Keratinocyte (primary cell): Measurements from ENCODE around the gene MRAP. TPM values are rescaled to one million over a fixed set of nuclear protein-coding genes. Genes with fewer than 3 reads are reported as not detected.

ENCODE experiments used
- DNase-seq: peaks from one replicate; pipeline ENCODE4 v3.0.0-alpha.2; 2011; ENCODE audit warnings: low read depth, missing footprints, low spot score
- FAIRE-seq: peaks from 2 replicates; lab custom pipeline; 2011; peaks lifted over from hg19 to GRCh38; lab: Jason Lieb, UNC
- H2AFZ ChIP-seq: 2 replicates; pipeline ENCODE4 v1.6.0; 2012; ENCODE audit warnings: low read length, control low read depth, inconsistent platforms; ENCODE audit not compliant: control insufficient read depth
- H3K27ac ChIP-seq: 2 replicates; pipeline ENCODE4 v1.5.1; 2011; ENCODE audit warnings: low read length; ENCODE audit not compliant: control insufficient read depth, insufficient read depth
- H3K27me3 ChIP-seq: 3 replicates; pipeline ENCODE4 v1.6.0; 2011; ENCODE audit warnings: low read length; ENCODE audit not compliant: control insufficient read depth, insufficient read depth; ENCODE audit errors: extremely low read depth
- H3K36me3 ChIP-seq, 2 experiments: 2 replicates in 1 of 2; 3 replicates in 1 of 2; pipeline ENCODE4 v1.5.1; 2011; ENCODE audit warnings: low read length in 2 of 2, mild to moderate bottlenecking in 1 of 2; ENCODE audit not compliant: control insufficient read depth in 2 of 2, insufficient read depth in 2 of 2; ENCODE audit errors: extremely low read depth in 1 of 2
- H3K4me1 ChIP-seq: 3 replicates; pipeline ENCODE4 v1.5.1; 2011; ENCODE audit warnings: low read length; ENCODE audit not compliant: control insufficient read depth, insufficient read depth; ENCODE audit errors: extremely low read depth
- H3K4me2 ChIP-seq: 3 replicates; pipeline ENCODE4 v1.6.0; 2011; ENCODE audit warnings: low read depth, low read length; ENCODE audit not compliant: control insufficient read depth, insufficient read depth; ENCODE audit errors: extremely low read depth
- H3K4me3 ChIP-seq, 3 experiments: fragments of 200-600 bp in 1 of 3; sonication (generic) in 1 of 3; 2 replicates in 2 of 3; 3 replicates in 1 of 3; pipeline ENCODE4 v1.5.1; 2011 to 2016; ENCODE audit warnings: low read length in 3 of 3, mild to moderate bottlenecking in 3 of 3, control low read depth in 2 of 3, inconsistent platforms in 1 of 3, low read depth in 1 of 3, mixed read lengths in 1 of 3, mixed run types in 1 of 3, moderate library complexity in 1 of 3; ENCODE audit not compliant: control insufficient read depth in 2 of 3, insufficient read depth in 2 of 3; ENCODE audit errors: extremely low read depth in 1 of 3
- H3K79me2 ChIP-seq: 2 replicates; pipeline ENCODE4 v1.6.0; 2012; ENCODE audit warnings: low read length; ENCODE audit not compliant: control insufficient read depth, insufficient read depth
- H3K9ac ChIP-seq: 3 replicates; pipeline ENCODE4 v1.6.0; 2011; ENCODE audit warnings: low read length; ENCODE audit not compliant: control insufficient read depth, insufficient read depth; ENCODE audit errors: extremely low read depth
- H3K9me1 ChIP-seq: 3 replicates; pipeline ENCODE4 v1.6.0; 2011; ENCODE audit warnings: low read length; ENCODE audit not compliant: control insufficient read depth, insufficient read depth; ENCODE audit errors: extremely low read depth
- H3K9me3 ChIP-seq: 2 replicates; pipeline ENCODE4 v1.5.1; 2012; ENCODE audit warnings: low read depth, low read length; ENCODE audit not compliant: control insufficient read depth
- H4K20me1 ChIP-seq: 3 replicates; pipeline ENCODE4 v1.6.0; 2011; ENCODE audit warnings: low read length; ENCODE audit not compliant: control insufficient read depth, insufficient read depth; ENCODE audit errors: extremely low read depth
- EZH2 ChIP-seq: IDR thresholded peaks from one replicate; pipeline ENCODE4 v1.6.1; 2012; ENCODE audit warnings: inconsistent platforms, mild to moderate bottlenecking, low read length, moderate library complexity
- dilution Hi-C: fragments of 300-500 bp; cut with MboI; formaldehyde crosslinking; loops from one replicate; pipeline ENCODE4 v1.7.0; 2020; ENCODE audit warnings: low sequenced_read_pairs; ENCODE audit not compliant: extremely low pct_ligation_motif_present
- polyA plus RNA-seq, 5 experiments: library from polyadenylated mRNA; depleted of rRNA in 3 of 5; stranded (reverse) in 3 of 5; stranded (forward) in 1 of 5; unstranded in 1 of 5; fragments of >200 nt; gene quantifications; 1 replicate in 1 of 5; 2 replicates in 3 of 5; 3 replicates in 1 of 5; pipeline versions ENCODE4 v1.2.1 to v1.2.3, GENCODE V29; 2011 to 2012; ENCODE audit warnings: missing spikeins in 2 of 5, low read depth in 1 of 5, low replicate concordance in 1 of 5
- TF ChIP-seq, protein P1 (sequence below), 3 experiments: IDR thresholded peaks in 1 of 3; conservative IDR thresholded peaks in 1 of 3; optimal IDR thresholded peaks in 1 of 3; 2 replicates in 2 of 3; 3 replicates in 1 of 3; pipeline versions ENCODE3 to v1.5.1; 2011; ENCODE audit warnings: low read length in 3 of 3, mild to moderate bottlenecking in 3 of 3, moderate library complexity in 2 of 3, control low read depth in 1 of 3, inconsistent platforms in 1 of 3; ENCODE audit not compliant: insufficient read depth in 2 of 3; ENCODE audit errors: extremely low read depth in 1 of 3

Gene MRAP
- polyA plus RNA-seq, 1 donor (not counting 4 experiments of a cell fraction or from before 2014, with no cell fraction given) = not detected

GRCh38 chr21:32304998-32305397 is 6.3 kb downstream of the MRAP start:
- H3K79me2 ChIP-seq = no peaks in the 10 kb centered on the region
- DNase-seq (no peak), FAIRE-seq (no peak)
- H3K4me3 ChIP-seq = no peak overlapping the region
- no peaks in the 10 kb centered on the region for H3K27me3 ChIP-seq
- H3K36me3 ChIP-seq = peaks cover 11 to 31% of the 10 kb centered on the region in 2 experiments
- dilution Hi-C loops = no loop called here
- H3K9ac ChIP-seq = no peak overlapping the region
- H3K9me3 ChIP-seq = no peaks in the 10 kb centered on the region
- H3K27ac ChIP-seq = no peak overlapping the region
- H2AFZ ChIP-seq = no peak overlapping the region
- H3K4me2 ChIP-seq = no peak overlapping the region
- H4K20me1 ChIP-seq = no peaks in the 10 kb centered on the region
- no peaks in the 10 kb centered on the region for H3K4me1 ChIP-seq
- H3K9me1 ChIP-seq = no peaks in the 10 kb centered on the region
- TF ChIP-seq, protein P1, sequence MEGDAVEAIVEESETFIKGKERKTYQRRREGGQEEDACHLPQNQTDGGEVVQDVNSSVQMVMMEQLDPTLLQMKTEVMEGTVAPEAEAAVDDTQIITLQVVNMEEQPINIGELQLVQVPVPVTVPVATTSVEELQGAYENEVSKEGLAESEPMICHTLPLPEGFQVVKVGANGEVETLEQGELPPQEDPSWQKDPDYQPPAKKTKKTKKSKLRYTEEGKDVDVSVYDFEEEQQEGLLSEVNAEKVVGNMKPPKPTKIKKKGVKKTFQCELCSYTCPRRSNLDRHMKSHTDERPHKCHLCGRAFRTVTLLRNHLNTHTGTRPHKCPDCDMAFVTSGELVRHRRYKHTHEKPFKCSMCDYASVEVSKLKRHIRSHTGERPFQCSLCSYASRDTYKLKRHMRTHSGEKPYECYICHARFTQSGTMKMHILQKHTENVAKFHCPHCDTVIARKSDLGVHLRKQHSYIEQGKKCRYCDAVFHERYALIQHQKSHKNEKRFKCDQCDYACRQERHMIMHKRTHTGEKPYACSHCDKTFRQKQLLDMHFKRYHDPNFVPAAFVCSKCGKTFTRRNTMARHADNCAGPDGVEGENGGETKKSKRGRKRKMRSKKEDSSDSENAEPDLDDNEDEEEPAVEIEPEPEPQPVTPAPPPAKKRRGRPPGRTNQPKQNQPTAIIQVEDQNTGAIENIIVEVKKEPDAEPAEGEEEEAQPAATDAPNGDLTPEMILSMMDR (optimal IDR thresholded peaks at IDR 0.05 in 1 of 3, IDR thresholded peaks at IDR 0.05 in 1 of 3, conservative IDR thresholded peaks at IDR 0.05 in 1 of 3; ENCODE audit: extremely low read depth in 1 of 3, insufficient read depth in 2 of 3, low read length in 3 of 3) = no peak
- TF ChIP-seq EZH2 = no peak

DNA sequence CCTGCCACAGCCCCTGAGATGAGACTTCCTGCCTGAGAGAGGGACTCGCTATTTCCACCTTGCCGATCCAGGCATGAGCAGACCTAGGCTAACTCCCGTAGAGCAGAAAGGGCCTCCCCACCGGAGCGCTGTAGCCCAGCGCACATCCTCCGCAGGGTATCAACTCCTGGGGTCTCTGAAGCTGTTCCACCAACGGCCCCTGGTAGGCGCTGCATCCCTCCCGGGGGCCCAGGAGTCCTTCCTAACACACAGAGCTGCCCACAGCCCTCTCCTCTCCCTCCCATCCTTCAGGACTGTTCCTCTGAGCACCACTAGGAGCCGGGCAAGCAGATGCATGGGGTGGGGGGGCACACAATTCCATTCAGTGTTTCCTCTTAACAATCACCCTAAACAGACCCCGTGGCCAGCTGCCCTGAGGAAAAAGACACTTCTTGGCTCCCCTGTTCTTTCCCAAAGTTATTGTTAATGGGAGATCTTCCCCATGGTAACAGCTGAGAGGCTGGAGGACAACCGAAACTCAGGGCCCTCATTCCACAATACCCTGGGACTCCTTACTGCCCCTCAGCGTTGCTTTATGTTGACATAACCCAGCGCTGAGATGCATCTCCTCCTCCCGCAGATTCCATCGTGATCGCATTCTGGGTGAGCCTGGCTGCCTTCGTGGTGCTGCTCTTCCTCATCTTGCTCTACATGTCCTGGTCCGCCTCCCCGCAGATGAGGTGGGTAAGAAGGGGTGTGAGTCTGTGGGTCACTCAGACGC is 7.5 kb downstream of the MRAP start:
- Histone ChIP-seq H3K4me3 (no peak overlapping the region), H3K79me2 (no peaks in the 10 kb centered on the region), H3K9ac (no peak overlapping the region), H2AFZ (no peak overlapping the region), H3K9me3 (no peaks in the 10 kb centered on the region), H3K4me1 (no peaks in the 10 kb centered on the region), H3K9me1 (no peaks in the 10 kb centered on the region), H3K4me2 (no peak overlapping the region), H3K36me3 (peaks cover 9 to 21% of the 10 kb centered on the region in 2 experiments), H3K27ac (no peak overlapping the region), H4K20me1 (no peaks in the 10 kb centered on the region), H3K27me3 (no peaks in the 10 kb centered on the region)
- TF ChIP-seq EZH2 = no peak
- TF ChIP-seq, protein P1 (optimal IDR thresholded peaks at IDR 0.05 in 1 of 3, IDR thresholded peaks at IDR 0.05 in 1 of 3, conservative IDR thresholded peaks at IDR 0.05 in 1 of 3; ENCODE audit: extremely low read depth in 1 of 3, insufficient read depth in 2 of 3, low read length in 3 of 3) = peak in 1 of 3 experiments; percentile 1
- FAIRE-seq (no peak), DNase-seq (no peak)
- dilution Hi-C loops = no loop called here
